Glutamatergic neuron (in vitro differentiated cells): ENCODE results near the gene MMP17. TPM values are rescaled to one million over a fixed set of nuclear protein-coding genes. Genes with fewer than 3 reads are reported as not detected.

Experiments
- DNase-seq: peaks from one replicate; pipeline ENCODE4 v3.0.0; 2022
- H3K27ac Mint-ChIP-seq: one replicate; pipeline ENCODE4 v1.8.0; 2020; ENCODE audit warnings: mild to moderate bottlenecking, mixed read lengths, inconsistent platforms; ENCODE audit not compliant: unreplicated experiment
- H3K27me3 Mint-ChIP-seq: one replicate; pipeline ENCODE4 v1.8.0; 2020; ENCODE audit warnings: mild to moderate bottlenecking, moderate library complexity, mixed read lengths, inconsistent platforms; ENCODE audit not compliant: unreplicated experiment
- H3K36me3 Mint-ChIP-seq: one replicate; pipeline ENCODE4 v1.8.0; 2020; ENCODE audit warnings: mild to moderate bottlenecking, mixed read lengths, inconsistent platforms; ENCODE audit not compliant: unreplicated experiment
- H3K4me1 Mint-ChIP-seq: one replicate; pipeline ENCODE4 v1.8.0; 2020; ENCODE audit warnings: mild to moderate bottlenecking, low read depth, mixed read lengths, inconsistent platforms; ENCODE audit not compliant: unreplicated experiment
- H3K4me3 Mint-ChIP-seq: one replicate; pipeline ENCODE4 v1.8.0; 2020; ENCODE audit warnings: mild to moderate bottlenecking, mixed read lengths, inconsistent platforms; ENCODE audit not compliant: unreplicated experiment
- H3K9me3 Mint-ChIP-seq: one replicate; pipeline ENCODE4 v1.8.0; 2020; ENCODE audit warnings: mild to moderate bottlenecking, moderate library complexity, mixed read lengths, inconsistent platforms; ENCODE audit not compliant: unreplicated experiment
- total RNA-seq: library from RNA; stranded (reverse); fragmentation: NEBNext Ultra II Directional; extraction: Animal tissue kit (Norgen Biotek cat#: 25700); gene quantifications from one replicate; pipeline ENCODE4 v1.2.1, GENCODE V29; 2021; ENCODE audit not compliant: unreplicated experiment
- TF ChIP-seq, protein P1 (sequence below): fragments of 200-600 bp; sonication (generic); IDR thresholded peaks from one replicate; pipeline ENCODE4 v1.5.0; 2021; ENCODE audit not compliant: partially characterized antibody, unreplicated experiment

Gene MMP17
- total RNA-seq, 1 donor from 2014 or later: 65.8 TPM

DNA sequence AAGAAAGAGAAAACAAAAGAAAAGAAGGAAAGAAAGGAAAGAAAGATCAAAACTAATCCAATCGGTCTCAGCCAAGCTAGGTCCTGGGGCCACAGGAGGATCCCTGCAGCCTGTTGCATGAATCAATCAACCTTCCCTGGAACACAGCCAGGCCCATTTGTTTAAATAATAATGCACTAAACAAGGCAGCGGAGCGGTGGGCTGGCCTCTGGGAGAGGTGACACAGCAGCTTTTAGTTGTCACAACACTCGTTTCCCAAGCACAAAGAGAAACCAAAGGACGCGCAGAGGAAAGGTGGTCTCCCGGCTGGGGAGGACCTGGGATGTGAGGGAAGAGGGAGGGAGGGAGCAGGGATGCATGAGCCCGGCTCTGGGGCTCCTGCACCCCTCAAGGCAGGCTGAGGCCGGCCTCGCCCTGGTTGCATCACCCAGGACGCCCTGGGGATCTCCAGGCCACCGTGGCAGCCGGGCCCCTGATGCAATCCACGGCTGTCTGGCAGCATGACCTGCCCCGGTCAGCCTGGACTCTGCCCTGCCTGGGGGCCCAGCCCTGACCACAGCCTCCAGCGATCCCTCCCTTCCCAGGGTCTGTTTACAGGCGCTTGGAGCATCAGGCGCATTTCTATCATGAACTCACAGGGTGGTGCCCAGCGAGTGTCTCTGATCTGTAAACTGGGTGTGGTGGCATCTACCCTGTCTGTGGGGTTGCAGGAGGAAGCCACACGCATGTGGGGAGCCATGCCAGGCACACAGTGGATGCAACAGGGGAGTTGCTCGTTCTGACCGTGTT, 32.5 kb downstream of the MMP17 start:
- H3K9me3 Mint-ChIP-seq: peaks cover 27% of the 10 kb centered on the region
- no peaks in the 10 kb centered on the region for H3K36me3 Mint-ChIP-seq
- peak overlapping the region; percentile 89 for H3K27ac Mint-ChIP-seq
- peaks cover 20% of the 10 kb centered on the region for H3K27me3 Mint-ChIP-seq
- TF ChIP-seq, protein P1, sequence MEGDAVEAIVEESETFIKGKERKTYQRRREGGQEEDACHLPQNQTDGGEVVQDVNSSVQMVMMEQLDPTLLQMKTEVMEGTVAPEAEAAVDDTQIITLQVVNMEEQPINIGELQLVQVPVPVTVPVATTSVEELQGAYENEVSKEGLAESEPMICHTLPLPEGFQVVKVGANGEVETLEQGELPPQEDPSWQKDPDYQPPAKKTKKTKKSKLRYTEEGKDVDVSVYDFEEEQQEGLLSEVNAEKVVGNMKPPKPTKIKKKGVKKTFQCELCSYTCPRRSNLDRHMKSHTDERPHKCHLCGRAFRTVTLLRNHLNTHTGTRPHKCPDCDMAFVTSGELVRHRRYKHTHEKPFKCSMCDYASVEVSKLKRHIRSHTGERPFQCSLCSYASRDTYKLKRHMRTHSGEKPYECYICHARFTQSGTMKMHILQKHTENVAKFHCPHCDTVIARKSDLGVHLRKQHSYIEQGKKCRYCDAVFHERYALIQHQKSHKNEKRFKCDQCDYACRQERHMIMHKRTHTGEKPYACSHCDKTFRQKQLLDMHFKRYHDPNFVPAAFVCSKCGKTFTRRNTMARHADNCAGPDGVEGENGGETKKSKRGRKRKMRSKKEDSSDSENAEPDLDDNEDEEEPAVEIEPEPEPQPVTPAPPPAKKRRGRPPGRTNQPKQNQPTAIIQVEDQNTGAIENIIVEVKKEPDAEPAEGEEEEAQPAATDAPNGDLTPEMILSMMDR: no peak
- H3K4me1 Mint-ChIP-seq: peaks cover 13% of the 10 kb centered on the region
- no peak overlapping the region for H3K4me3 Mint-ChIP-seq
- DNase-seq: no peak

- Mint-ChIP-seq H3K4me3 (no peak overlapping the region), H3K36me3 (no peaks in the 10 kb centered on the region), H3K27ac (peak overlapping the region; percentile 33), H3K27me3 (peaks cover 17% of the 10 kb centered on the region), H3K9me3 (peaks cover 22% of the 10 kb centered on the region), H3K4me1 (peaks cover 13% of the 10 kb centered on the region)
- DNase-seq: no peak
- TF ChIP-seq, protein P1: no peak
Measured at GRCh38 chr12:131861261-131862083, 33.3 kb downstream of the MMP17 start.

GRCh38 chr12:131862084-131862441, 33.9 kb downstream of the MMP17 start:
- no peak overlapping the region for H3K27ac Mint-ChIP-seq
- no peak overlapping the region for H3K4me3 Mint-ChIP-seq
- H3K36me3 Mint-ChIP-seq: no peaks in the 10 kb centered on the region
- peaks cover 14% of the 10 kb centered on the region for H3K27me3 Mint-ChIP-seq
- no peak for DNase-seq
- H3K9me3 Mint-ChIP-seq: peaks cover 19% of the 10 kb centered on the region
- TF ChIP-seq, protein P1: no peak
- H3K4me1 Mint-ChIP-seq: peaks cover 13% of the 10 kb centered on the region

- no peak overlapping the region for H3K4me3 Mint-ChIP-seq
- H3K9me3 Mint-ChIP-seq: peaks cover 15% of the 10 kb centered on the region
- peaks cover 9% of the 10 kb centered on the region for H3K27me3 Mint-ChIP-seq
- TF ChIP-seq, protein P1: no peak
- no peak overlapping the region for H3K27ac Mint-ChIP-seq
- H3K4me1 Mint-ChIP-seq: peaks cover 13% of the 10 kb centered on the region
- no peak for DNase-seq
- H3K36me3 Mint-ChIP-seq: no peaks in the 10 kb centered on the region
Measured at GRCh38 chr12:131862600-131862993, 34.4 kb downstream of the MMP17 start.
